ENCODE data around the gene DLEC1.

The DLEC1 gene

DNA sequence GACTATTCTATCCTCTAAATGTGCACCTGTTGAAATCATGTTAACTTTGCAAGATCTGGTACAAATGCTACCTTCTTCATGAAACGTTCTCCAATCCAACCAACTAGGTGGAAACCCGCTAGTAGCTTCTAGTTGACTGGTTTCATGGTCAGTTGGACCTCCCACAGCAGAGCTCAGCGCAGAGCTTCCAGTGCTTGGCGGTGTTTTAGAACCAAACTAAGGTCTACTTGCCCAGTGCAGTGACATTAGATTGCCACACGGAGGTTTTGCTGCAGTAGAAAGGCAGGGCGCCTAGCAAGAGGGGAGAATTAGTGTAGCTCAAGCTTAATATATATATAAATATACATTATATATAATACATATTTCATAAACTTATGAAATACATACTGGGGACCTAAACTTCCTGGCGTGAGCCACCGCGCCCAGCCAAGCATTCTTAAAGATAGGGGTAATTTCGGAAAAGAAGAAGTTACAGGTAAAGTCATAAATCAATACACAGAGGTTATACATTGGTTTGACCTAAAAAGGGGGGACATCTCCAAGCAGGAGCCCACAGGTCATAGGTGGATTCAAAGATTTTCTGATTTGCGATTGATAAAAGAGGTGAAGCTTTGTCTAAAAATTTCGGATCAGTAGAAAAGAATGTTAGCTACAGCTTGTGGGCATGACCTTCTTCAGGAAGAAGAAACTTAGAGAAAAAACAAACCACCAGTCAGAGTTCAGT, 124.3 kb downstream of the DLEC1 start:
- no peak for DNase-seq

DNA sequence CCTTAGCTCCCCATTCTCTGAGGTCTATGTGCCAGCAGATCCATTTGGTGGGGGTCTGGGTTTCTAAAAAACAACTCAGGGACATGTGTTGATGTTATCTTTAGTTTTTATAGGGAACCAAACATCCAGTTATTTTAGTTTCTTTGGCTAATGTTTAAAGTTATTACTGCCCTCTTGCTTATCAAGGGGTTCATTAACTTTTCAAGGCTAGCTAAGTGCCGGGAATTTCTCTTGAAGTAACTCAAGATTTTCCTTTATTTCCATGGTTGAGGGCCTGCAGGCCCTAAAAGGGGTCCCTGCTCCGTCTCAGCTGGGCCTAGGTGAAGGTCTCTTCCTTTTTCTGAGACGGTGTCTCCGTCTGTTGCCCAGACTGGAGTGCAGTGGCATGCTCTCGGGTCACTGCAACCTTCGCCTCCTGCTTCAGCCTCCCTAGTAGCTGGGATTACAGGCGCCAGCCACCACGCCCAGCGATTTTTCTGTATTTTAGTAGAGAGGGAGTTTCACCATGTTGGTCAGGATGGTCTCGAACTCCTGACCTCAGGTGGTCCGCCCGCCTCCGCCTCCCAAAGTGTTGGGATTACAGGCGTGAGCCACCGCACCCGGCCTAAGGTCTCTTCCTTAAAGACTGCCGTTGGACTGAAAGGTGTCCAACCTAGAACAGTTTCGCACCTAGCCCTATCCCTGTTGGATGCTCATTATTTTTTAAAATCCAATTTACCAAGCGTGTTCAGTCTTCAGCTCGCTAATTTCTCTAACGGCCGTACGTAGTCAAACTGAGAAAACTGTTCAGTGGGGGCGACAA, 125.0 kb downstream of the DLEC1 start:
- no peak for DNase-seq

DNA sequence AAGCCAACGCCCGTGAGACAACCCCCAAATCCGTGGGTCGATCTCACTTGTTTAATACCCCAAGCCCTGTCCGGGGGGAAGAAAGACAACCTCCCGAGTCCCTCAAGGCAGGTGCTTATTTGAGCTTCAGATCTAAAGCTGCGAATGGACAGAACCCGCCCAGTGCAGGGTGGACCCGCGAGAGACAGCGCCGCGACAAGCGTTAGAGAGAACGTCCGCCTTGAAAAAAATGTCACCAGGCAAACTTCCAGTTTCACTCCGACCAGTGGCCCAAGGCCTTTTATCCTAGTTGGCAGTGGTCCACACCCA, 125.6 kb downstream of the DLEC1 start:
- DNase-seq: no peak

DNA sequence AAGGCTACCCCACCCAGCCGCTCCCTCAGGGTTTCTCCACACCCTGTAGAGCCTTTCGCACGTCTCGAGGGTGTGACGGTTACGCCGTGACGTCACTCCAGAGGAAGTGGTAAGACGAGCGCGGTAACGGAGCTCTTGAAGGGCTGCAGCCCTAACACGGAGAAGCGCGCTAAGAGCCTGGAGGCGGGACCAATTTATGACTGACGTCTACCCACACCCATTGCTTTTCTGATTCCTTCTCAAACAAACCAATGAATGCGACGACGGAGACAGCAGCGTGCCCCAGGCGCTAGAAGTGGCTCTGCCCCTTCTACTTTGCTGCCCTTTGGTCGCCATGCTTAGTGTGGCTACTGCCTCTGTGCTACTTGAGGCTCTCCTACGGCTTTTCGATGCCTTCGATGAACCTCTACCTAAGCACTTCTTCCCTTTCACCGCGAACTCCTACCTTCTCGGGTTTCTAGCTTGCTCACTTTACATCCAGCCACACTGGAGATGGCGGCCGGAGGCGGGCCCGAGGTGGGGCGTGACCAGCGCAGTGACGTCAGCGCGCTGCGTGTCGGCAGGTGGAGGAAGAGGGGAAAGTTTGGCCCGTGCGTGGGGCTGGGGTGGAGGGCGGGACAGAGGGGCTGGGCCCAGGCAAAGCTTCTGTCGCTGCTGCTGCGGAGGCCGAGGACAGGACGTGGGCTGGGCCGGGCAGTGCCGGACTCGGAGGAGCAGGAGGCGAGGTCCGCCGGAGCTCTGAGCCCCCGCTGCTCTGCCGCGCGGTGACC, 126.1 kb downstream of the DLEC1 start, which contains the start of gene OXSR1:
TSS of gene OXSR1 (plus strand) at position 586 of the 770 bp plus-strand sequence. CDS start 340 bp downstream, outside the sequence.
- peak; percentile 98 for DNase-seq

DNA sequence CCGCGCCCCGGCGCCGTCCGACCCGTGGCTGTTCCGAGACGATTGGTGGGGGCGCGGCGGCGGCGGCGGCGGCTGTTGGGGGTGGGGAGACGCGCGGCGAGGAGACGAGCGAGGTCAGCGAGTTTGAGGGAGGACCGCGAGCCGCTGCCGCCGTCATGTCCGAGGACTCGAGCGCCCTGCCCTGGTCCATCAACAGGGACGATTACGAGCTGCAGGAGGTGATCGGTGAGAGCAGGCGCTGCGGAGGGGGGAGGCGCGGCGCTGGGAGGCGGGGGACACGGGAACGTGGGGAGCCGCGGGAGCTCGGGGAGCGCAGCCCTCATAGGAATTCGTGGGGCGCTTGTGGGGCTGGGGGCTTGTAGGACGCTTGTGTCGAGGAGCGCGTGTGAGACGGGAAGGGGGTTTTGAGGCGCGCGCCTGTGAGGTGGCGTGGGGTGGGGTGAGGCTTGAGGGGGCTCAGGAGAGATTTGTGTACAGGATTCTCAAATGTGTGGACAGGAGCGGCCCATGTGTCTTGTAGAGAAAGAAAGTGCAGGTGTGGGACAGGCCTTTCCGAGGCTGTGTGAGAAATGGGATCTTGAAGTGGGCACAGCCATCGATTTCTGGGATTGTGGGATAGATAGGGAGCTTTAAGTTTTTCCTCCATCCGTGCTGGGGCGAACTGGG, 126.8 kb downstream of the DLEC1 start:
- DNase-seq: no peak

DNA sequence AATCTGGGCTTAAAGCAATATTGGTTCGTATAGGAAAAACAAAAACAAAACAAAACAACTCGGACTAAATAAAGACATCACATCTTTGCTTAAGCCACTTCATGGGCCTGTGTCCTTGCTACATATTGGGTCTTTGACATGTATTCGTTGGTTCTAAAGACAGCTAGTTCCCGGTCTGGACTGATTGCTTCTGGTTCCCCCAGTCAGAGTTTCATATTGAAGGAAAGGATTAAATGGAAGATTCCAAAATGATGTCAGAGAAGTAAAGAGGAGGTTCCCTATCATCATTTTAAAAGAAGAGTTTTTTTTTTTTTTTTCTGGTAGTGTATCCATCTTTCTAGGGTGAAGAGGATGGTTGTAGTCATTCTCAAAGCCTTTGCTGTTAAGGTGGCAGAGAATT, 128.6 kb downstream of the DLEC1 start:
- no peak for DNase-seq

DNA sequence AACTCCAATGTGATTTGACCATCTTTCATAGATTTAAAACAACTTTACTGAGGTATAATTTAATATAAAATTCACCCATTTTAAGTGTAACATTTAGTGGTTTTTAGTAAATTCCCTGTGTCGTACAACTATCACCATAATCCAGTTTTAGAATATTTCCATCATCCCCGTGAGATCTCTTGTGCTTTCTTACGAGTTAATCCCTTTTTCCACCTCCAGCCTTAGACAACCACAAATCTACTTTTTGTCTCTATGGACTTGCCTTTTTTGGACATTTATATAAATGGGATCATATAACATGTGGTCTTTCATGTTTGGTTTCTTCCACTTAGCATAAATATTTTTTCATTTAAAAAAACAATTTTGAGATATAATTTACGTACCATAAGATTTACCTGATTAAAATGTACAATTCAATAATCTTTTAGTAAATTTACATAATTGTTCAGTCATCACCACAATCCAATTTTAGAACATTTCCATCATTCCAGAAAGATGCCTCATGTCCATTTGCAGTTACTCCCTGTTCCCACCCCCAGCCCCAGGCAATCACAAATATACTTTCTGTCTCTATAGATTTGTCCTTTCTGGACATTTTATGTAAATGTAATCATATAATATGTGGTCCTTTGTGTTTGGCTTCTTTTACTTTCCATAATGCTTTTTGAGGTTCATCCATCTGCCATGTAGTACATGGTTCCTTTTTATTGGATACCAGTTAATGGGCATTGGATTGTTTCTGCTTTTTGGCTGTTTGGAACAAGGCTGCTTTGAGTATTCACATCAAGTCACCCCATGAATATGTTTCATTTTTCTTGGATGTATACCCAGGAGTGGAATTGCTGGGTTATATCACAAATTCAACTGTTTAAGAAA, 129.4 kb downstream of the DLEC1 start:
- no peak for DNase-seq

DNA sequence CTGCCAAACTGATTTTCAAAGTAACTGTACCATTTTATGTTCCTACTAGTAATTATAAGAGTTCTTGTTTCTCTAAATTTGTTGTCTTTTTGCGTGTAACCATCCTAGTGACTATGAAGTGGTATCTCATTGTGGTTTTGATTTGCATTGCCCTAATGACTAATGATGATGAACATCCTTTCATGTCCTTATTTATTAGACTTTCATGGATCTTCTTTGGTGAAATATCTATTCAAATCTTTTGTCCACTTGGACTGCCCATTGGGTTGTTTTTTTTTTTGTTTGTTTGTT, 130.0 kb downstream of the DLEC1 start:
- no peak for DNase-seq

DNA sequence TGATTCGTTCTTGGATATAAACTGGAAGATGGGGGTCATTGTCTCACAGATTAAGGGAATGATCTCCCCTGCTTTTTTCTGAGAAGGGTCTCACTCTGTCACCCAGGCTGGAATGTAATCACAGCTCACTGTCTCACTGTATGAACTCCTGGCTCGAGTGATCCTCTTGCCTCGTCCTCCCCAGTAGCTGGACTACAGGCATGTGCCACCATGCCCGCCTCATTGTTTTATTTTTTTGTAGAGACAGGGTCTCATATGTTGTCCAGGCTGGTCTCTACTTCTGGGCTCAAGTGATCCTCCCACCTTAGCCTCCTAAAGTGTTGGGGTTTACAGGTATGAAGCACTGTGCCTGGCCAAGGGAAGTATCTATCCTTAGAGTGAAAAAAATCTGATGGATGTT, 131.7 kb downstream of the DLEC1 start:
- no peak for DNase-seq

DNA sequence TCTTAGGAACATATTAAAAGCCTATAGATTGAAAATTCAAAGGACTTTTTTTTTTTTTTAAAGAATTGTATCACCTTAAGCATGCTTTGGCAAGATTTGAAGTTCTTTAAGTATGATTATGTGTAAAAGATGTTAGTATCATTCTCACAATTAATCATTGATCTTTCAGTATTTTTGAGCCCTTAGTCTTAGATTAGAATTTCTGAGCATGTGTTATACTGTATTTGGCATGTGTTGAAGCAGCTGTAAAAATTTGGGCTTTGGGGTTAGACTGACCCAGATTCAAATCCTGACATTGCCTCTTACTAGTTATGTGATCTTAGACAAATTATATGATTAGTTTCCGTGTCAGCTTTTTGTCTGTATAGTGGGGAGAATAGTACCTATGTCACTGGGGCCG, 132.6 kb downstream of the DLEC1 start:
- no peak for DNase-seq
